NCI-H2196 (cell line): ENCODE results near the gene LAMA5.

Experiments
- DNase-seq: peaks from one replicate; lab custom pipeline; 2025; ENCODE audit not compliant: unreplicated experiment; lab: John Stamatoyannopoulos, UW

The LAMA5 gene

GRCh38 chr20:62274332-62274950 is 92.7 kb downstream of the LAMA5 start:
- no peak for DNase-seq

- no peak for DNase-seq
Measured at GRCh38 chr20:62273416-62273815, 93.7 kb downstream of the LAMA5 start.

GRCh38 chr20:62272200-62272599 is 94.9 kb downstream of the LAMA5 start:
- DNase-seq = no peak

GRCh38 chr20:62269871-62270270 is 97.2 kb downstream of the LAMA5 start:
- no peak for DNase-seq

GRCh38 chr20:62269378-62269777 is 97.7 kb downstream of the LAMA5 start:
- DNase-seq = no peak

- no peak for DNase-seq
Measured at GRCh38 chr20:62268228-62268900, 98.7 kb downstream of the LAMA5 start.

- DNase-seq = no peak
Measured at GRCh38 chr20:62267543-62267942, 99.6 kb downstream of the LAMA5 start.

- DNase-seq = no peak
Measured at GRCh38 chr20:62266851-62267250, 100.3 kb downstream of the LAMA5 start.

GRCh38 chr20:62266340-62266739 is 100.8 kb downstream of the LAMA5 start:
- DNase-seq = no peak

GRCh38 chr20:62265365-62265764 is 101.7 kb downstream of the LAMA5 start:
- no peak for DNase-seq

GRCh38 chr20:62263396-62263795 is 103.7 kb downstream of the LAMA5 start:
- DNase-seq = no peak

- no peak for DNase-seq
Measured at GRCh38 chr20:62262064-62262463, 105.0 kb downstream of the LAMA5 start.

GRCh38 chr20:62259294-62259565 is 107.9 kb downstream of the LAMA5 start:
- DNase-seq = no peak
